Endothelial cell of umbilical vein (primary cell): ENCODE results near the gene MYH15. TPM values are rescaled to one million over a fixed set of nuclear protein-coding genes. Genes with fewer than 3 reads are reported as not detected.

Experiments used
- BruUV-seq: library from RNA; stranded (reverse); fragments of 400-500 nt; replicated peaks from 2 replicates; lab custom pipeline; 2021; lab: Mats Ljungman, UMichigan
- CTCF ChIA-PET: fragments of 300-600, 350-600 bp; sonication (Branson Sonifier 250); formaldehyde crosslinking; loops from one replicate; lab custom pipeline; 2021; ENCODE audit warnings: antibody characterized with exemption, inconsistent platforms; lab: Charles Lee
- POLR2A ChIA-PET: fragments of 300-600, 350-600 bp; sonication (Branson Sonifier 250); formaldehyde crosslinking; loops from one replicate; lab custom pipeline; 2021; ENCODE audit warnings: antibody characterized with exemption, inconsistent platforms; lab: Charles Lee
- DNase-seq: peaks from one replicate; pipeline ENCODE4 v3.0.0-alpha.2; 2011; ENCODE audit warnings: low read depth, low spot score
- FAIRE-seq: peaks from 2 replicates; lab custom pipeline; 2011; peaks lifted over from hg19 to GRCh38; lab: Jason Lieb, UNC
- H2AFZ ChIP-seq: 2 replicates; pipeline ENCODE4 v1.6.0; 2012; ENCODE audit warnings: low read depth, low read length, control low read depth, inconsistent platforms
- H3K27ac ChIP-seq: 2 replicates; pipeline ENCODE4 v1.5.1; 2011; ENCODE audit warnings: low read depth, mild to moderate bottlenecking, control low read depth, low read length, moderate library complexity; ENCODE audit not compliant: insufficient read depth
- H3K27me3 ChIP-seq, 2 experiments: 2 replicates each; pipeline versions ENCODE4 v1.6.0 to v1.6.1; 2011; ENCODE audit warnings: low read length in 2 of 2, mixed read lengths in 1 of 2; ENCODE audit not compliant: control insufficient read depth in 2 of 2, insufficient read depth in 2 of 2
- H3K36me3 ChIP-seq, 2 experiments: 2 replicates in 1 of 2; 3 replicates in 1 of 2; pipeline ENCODE4 v1.5.1; 2011; ENCODE audit warnings: low read length in 2 of 2, mild to moderate bottlenecking in 1 of 2, moderate library complexity in 1 of 2; ENCODE audit not compliant: control insufficient read depth in 2 of 2, insufficient read depth in 2 of 2; ENCODE audit errors: extremely low read depth in 1 of 2
- H3K4me1 ChIP-seq: 3 replicates; pipeline ENCODE4 v1.5.1; 2011; ENCODE audit warnings: mild to moderate bottlenecking, low read length; ENCODE audit not compliant: control insufficient read depth, insufficient read depth; ENCODE audit errors: extremely low read depth
- H3K4me2 ChIP-seq: 2 replicates; pipeline ENCODE4 v1.6.1; 2011; ENCODE audit warnings: low read length, control low read depth, mixed read lengths; ENCODE audit not compliant: insufficient read depth
- H3K4me3 ChIP-seq, 3 experiments: fragments of 200-600 bp in 1 of 3; sonication (generic), shearing (Covaris generic) in 1 of 3; replicated peaks in 1 of 3; 2 replicates each; pipeline ENCODE4 v1.5.1; 2011 to 2016; ENCODE audit warnings: control low read depth in 3 of 3, low read length in 3 of 3, mild to moderate bottlenecking in 2 of 3, inconsistent platforms in 1 of 3, low read depth in 1 of 3, moderate library complexity in 1 of 3; ENCODE audit not compliant: insufficient read depth in 1 of 3
- H3K79me2 ChIP-seq: 2 replicates; pipeline ENCODE4 v1.6.0; 2012; ENCODE audit warnings: low read length, inconsistent platforms; ENCODE audit not compliant: control insufficient read depth, insufficient read depth
- H3K9ac ChIP-seq: replicated peaks from 2 replicates; pipeline ENCODE3; 2011; ENCODE audit warnings: low read length, control low read depth; ENCODE audit not compliant: insufficient read depth; ENCODE audit errors: extremely low read depth
- H3K9me1 ChIP-seq: replicated peaks from 3 replicates; pipeline ENCODE4 v1.6.0; 2011; ENCODE audit warnings: mild to moderate bottlenecking, low read length; ENCODE audit not compliant: control insufficient read depth, insufficient read depth; ENCODE audit errors: extremely low read depth
- H3K9me3 ChIP-seq: replicated peaks from 2 replicates; pipeline ENCODE4 v1.5.1; 2012; ENCODE audit warnings: low read length, inconsistent platforms; ENCODE audit not compliant: control insufficient read depth, insufficient read depth
- H4K20me1 ChIP-seq: replicated peaks from 2 replicates; pipeline ENCODE3; 2011; ENCODE audit warnings: mild to moderate bottlenecking, low read length; ENCODE audit not compliant: control insufficient read depth, insufficient read depth; ENCODE audit errors: extremely low read depth
- CTCF ChIP-seq, 2 donors: IDR thresholded peaks; 1 replicate in 1 of 2; 2 replicates in 1 of 2; pipeline ENCODE4 v1.5.1; 2011; ENCODE audit warnings: low read length in 2 of 2, mild to moderate bottlenecking in 2 of 2, moderate library complexity in 2 of 2, control low read depth in 1 of 2, inconsistent platforms in 1 of 2, low read depth in 1 of 2; ENCODE audit not compliant: insufficient read depth in 1 of 2; ENCODE audit errors: extremely low read depth in 1 of 2
- EZH2 ChIP-seq: IDR thresholded peaks from 2 replicates; pipeline ENCODE4 v1.6.1; 2012; ENCODE audit warnings: borderline replicate concordance, low read depth, mild to moderate bottlenecking, moderate library complexity, low read length, inconsistent platforms; ENCODE audit not compliant: severe bottlenecking
- FOS ChIP-seq: IDR thresholded peaks from 2 replicates; pipeline ENCODE4 v1.6.1; 2011; ENCODE audit warnings: mild to moderate bottlenecking, low read length, moderate library complexity, borderline replicate concordance; ENCODE audit not compliant: insufficient read depth
- GATA2 ChIP-seq: IDR thresholded peaks from 2 replicates; pipeline ENCODE4 v1.7.0; 2011; ENCODE audit warnings: low read depth, mild to moderate bottlenecking, moderate library complexity, mixed read lengths, low read length; ENCODE audit not compliant: insufficient read length, insufficient read depth
- JUN ChIP-seq: IDR thresholded peaks from 2 replicates; pipeline ENCODE4 v1.6.1; 2011; ENCODE audit warnings: borderline replicate concordance, low read depth; ENCODE audit not compliant: insufficient read length, insufficient read depth
- MAX ChIP-seq: IDR thresholded peaks from 2 replicates; pipeline ENCODE4 v1.6.1; 2011; ENCODE audit not compliant: insufficient read depth, insufficient read length
- MYC ChIP-seq: IDR thresholded peaks from one replicate; pipeline ENCODE4 v1.6.1; 2011; ENCODE audit warnings: mild to moderate bottlenecking, low read depth, low read length
- POLR2A ChIP-seq: IDR thresholded peaks from 2 replicates; pipeline ENCODE4 v1.6.1; 2012; ENCODE audit warnings: low read depth, mild to moderate bottlenecking, control low read depth, low read length
- POLR2AphosphoS5 ChIP-seq: IDR thresholded peaks from 2 replicates; pipeline ENCODE4 v1.6.1; 2012; ENCODE audit warnings: low read depth, mild to moderate bottlenecking, control low read depth, low read length, moderate library complexity; ENCODE audit not compliant: insufficient read depth
- dilution Hi-C: fragments of 300-500 bp; cut with MboI; formaldehyde crosslinking; loops from one replicate; pipeline ENCODE4 v1.15.0; 2019; ENCODE audit warnings: low sequenced_read_pairs; ENCODE audit not compliant: extremely low pct_ligation_motif_present
- intact Hi-C: fragments of 100-400 bp; cut with micrococcal nuclease; formaldehyde crosslinking; loops from one replicate; pipeline ENCODE4 v1.10.0; 2022
- polyA plus RNA-seq, 4 experiments: library from polyadenylated mRNA; depleted of rRNA in 3 of 4; stranded (reverse) in 3 of 4; unstranded in 1 of 4; fragments of >200 nt; gene quantifications; 2 replicates each; pipeline versions ENCODE4 v1.2.1 to v1.2.3, GENCODE V29; 2011 to 2012; ENCODE audit warnings: missing spikeins in 1 of 4
- total RNA-seq: library from RNA; stranded (reverse); gene quantifications from 2 replicates; pipeline ENCODE4 v1.2.3, GENCODE V29; 2021

The MYH15 gene
- total and polyA plus RNA-seq, 2 donors (not counting 3 experiments of a cell fraction or from before 2014, with no cell fraction given): 0.27 TPM; not detected in 1

- Histone ChIP-seq H3K9ac (no peak overlapping the region), H3K9me1 (no peaks in the 10 kb centered on the region), H3K36me3 (no peaks in the 10 kb centered on the region), H3K79me2 (no peaks in the 10 kb centered on the region), H2AFZ (no peak overlapping the region), H3K4me3 (no peak overlapping the region), H3K27me3 (peaks cover 3 to 4% of the 10 kb centered on the region in 2 experiments), H3K4me1 (no peaks in the 10 kb centered on the region), H3K4me2 (no peak overlapping the region), H4K20me1 (no peaks in the 10 kb centered on the region), H3K9me3 (no peaks in the 10 kb centered on the region), H3K27ac (no peak overlapping the region)
- TF ChIP-seq EZH2: no peak
- no peak for TF ChIP-seq CTCF (IDR thresholded peaks at IDR 0.05; ENCODE audit: extremely low read depth in 1 of 2, insufficient read depth in 1 of 2, low read depth in 1 of 2, low read length in 2 of 2)
- no peak for TF ChIP-seq JUN
- TF ChIP-seq GATA2: no peak
- no peak for TF ChIP-seq MYC
- no peak for TF ChIP-seq FOS
- no peak for TF ChIP-seq POLR2A
- TF ChIP-seq POLR2AphosphoS5: no peak
- TF ChIP-seq MAX: no peak
- BruUV-seq: no TSS peak
- DNase-seq: no peak
- dilution Hi-C loops (no loop called here), intact Hi-C loops (no loop called here)
- ChIA-PET CTCF (interaction anchor here (1.0 kb wide), 1 partner anchor 12 kb away, joined by 3 read pairs; no protein-coding TSS in a partner anchor), POLR2A (no interaction called here)
- no peak for FAIRE-seq
Observed at GRCh38 chr3:108357042-108357441, 153.4 kb downstream of the MYH15 start.
